ENCODE data around the gene OSBPL3.
A peak's percentile ranks its signal among the peaks of the same experiment; 100 is the strongest.

OSBPL3 gene

GRCh38 chr7:24827027-24827426 lies 153.0 kb downstream of the OSBPL3 start:
- TF ChIP-seq, protein P1, sequence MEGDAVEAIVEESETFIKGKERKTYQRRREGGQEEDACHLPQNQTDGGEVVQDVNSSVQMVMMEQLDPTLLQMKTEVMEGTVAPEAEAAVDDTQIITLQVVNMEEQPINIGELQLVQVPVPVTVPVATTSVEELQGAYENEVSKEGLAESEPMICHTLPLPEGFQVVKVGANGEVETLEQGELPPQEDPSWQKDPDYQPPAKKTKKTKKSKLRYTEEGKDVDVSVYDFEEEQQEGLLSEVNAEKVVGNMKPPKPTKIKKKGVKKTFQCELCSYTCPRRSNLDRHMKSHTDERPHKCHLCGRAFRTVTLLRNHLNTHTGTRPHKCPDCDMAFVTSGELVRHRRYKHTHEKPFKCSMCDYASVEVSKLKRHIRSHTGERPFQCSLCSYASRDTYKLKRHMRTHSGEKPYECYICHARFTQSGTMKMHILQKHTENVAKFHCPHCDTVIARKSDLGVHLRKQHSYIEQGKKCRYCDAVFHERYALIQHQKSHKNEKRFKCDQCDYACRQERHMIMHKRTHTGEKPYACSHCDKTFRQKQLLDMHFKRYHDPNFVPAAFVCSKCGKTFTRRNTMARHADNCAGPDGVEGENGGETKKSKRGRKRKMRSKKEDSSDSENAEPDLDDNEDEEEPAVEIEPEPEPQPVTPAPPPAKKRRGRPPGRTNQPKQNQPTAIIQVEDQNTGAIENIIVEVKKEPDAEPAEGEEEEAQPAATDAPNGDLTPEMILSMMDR (IDR thresholded peaks at IDR 0.05; ENCODE audit: low read depth, low read length, missing control alignments): no peak
- Histone ChIP-seq H3K27ac (peak overlapping the region; percentile 53), H3K4me3 (ENCODE audit: low read depth, low read length) (no peak overlapping the region), H3K36me3 (replicated peaks) (peaks cover 6% of the 10 kb centered on the region), H3K27me3 (replicated peaks) (no peaks in the 10 kb centered on the region)
- in situ Hi-C loops (cut with HindIII; ENCODE audit: low pct_ligation_motif_present, low sequenced_read_pairs): no loop called here
- no peak for DNase-seq

- in situ Hi-C loops (cut with HindIII; ENCODE audit: low pct_ligation_motif_present, low sequenced_read_pairs): no loop called here
- peak overlapping the region; percentile 53 for H3K27ac ChIP-seq
- no peaks in the 10 kb centered on the region for H3K27me3 ChIP-seq (replicated peaks)
- H3K36me3 ChIP-seq (replicated peaks): peaks cover 6% of the 10 kb centered on the region
- no peak for DNase-seq
- H3K4me3 ChIP-seq (ENCODE audit: low read depth, low read length): no peak overlapping the region
- TF ChIP-seq, protein P1 (IDR thresholded peaks at IDR 0.05; ENCODE audit: low read depth, low read length, missing control alignments): no peak
Observed at GRCh38 chr7:24826662-24827020, 153.3 kb downstream of the OSBPL3 start.

DNA sequence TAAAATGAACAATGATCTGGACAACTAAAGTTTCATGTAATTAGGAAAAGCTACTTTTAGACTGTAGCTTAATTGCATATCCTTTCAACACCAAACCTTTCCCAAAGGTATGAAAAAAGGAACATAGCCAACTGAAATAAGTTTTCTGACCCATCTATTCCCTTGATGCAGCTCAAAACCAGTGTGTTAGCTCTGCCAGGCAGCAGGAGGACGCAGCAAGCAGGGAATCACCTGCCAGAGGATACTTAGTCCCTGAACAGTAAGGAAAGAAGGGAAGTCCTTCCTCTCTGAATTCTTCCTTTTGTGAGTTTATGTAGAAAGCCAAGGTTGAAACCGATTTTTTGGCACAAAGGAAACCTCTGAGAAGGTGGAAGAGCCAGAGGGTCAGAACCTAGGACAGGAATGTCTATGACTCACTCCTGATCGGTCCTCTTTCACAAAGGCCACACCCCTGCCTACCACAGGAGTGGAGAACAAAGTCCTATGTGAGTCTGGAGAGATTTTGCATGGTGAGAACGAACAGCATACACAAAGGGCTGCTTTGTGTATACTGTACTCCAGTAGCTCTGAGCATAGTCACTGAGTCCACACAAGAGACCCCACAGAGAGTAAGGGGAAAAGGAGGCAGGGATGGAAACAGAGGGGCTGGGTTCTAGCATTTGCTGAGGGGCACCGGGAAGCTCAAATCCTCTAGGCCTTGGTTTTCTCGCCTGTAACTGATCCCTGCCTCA lies 153.9 kb downstream of the OSBPL3 start:
- Histone ChIP-seq H3K4me3 (ENCODE audit: low read depth, low read length) (no peak overlapping the region), H3K27ac (peak overlapping the region; percentile 53), H3K27me3 (replicated peaks) (no peaks in the 10 kb centered on the region), H3K36me3 (replicated peaks) (peaks cover 6% of the 10 kb centered on the region)
- DNase-seq: peak; percentile 50
- in situ Hi-C loops (cut with HindIII; ENCODE audit: low pct_ligation_motif_present, low sequenced_read_pairs): no loop called here
- TF ChIP-seq, protein P1 (IDR thresholded peaks at IDR 0.05; ENCODE audit: low read depth, low read length, missing control alignments): no peak

- Histone ChIP-seq H3K4me3 (ENCODE audit: low read depth, low read length) (no peak overlapping the region), H3K27me3 (replicated peaks) (no peaks in the 10 kb centered on the region), H3K36me3 (replicated peaks) (peaks cover 5% of the 10 kb centered on the region), H3K27ac (no peak overlapping the region)
- in situ Hi-C loops (cut with HindIII; ENCODE audit: low pct_ligation_motif_present, low sequenced_read_pairs): no loop called here
- no peak for DNase-seq
- TF ChIP-seq, protein P1 (IDR thresholded peaks at IDR 0.05; ENCODE audit: low read depth, low read length, missing control alignments): no peak
Observed at GRCh38 chr7:24825381-24825794, 154.6 kb downstream of the OSBPL3 start.

DNA sequence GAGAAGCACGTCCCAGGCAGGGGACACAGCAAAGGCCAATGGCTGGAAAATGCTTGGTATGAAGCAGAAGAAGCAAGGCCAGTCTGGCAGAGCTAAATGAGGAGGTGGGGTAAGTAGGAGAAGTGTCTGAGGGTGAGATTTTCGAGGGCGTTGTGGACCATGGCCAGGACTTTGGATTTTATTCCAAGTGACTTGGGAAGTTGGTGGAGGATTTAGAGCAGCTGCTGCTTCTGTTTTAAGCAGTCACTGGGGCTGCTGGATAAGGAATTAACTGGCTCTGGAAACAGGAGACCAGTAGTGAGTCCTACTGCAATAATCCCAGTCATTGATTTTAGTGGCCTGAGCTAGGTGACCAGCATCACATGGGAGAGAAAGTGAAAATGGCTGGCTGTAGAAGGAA lies 155.1 kb downstream of the OSBPL3 start:
- TF ChIP-seq, protein P1 (IDR thresholded peaks at IDR 0.05; ENCODE audit: low read depth, low read length, missing control alignments): no peak

GRCh38 chr7:24824400-24824799 lies 155.6 kb downstream of the OSBPL3 start:
- no peaks in the 10 kb centered on the region for H3K36me3 ChIP-seq (replicated peaks)
- no peak for DNase-seq
- H3K4me3 ChIP-seq (ENCODE audit: low read depth, low read length): no peak overlapping the region
- in situ Hi-C loops (cut with HindIII; ENCODE audit: low pct_ligation_motif_present, low sequenced_read_pairs): loop anchor here (25.0 kb wide), 1 partner anchor 263 kb away; no protein-coding TSS in a partner anchor
- TF ChIP-seq, protein P1 (IDR thresholded peaks at IDR 0.05; ENCODE audit: low read depth, low read length, missing control alignments): no peak
- H3K27ac ChIP-seq: no peak overlapping the region
- H3K27me3 ChIP-seq (replicated peaks): no peaks in the 10 kb centered on the region

More for the DNA sequence above, 155.1 kb downstream of the OSBPL3 start:
- H3K4me3 ChIP-seq (ENCODE audit: low read depth, low read length): no peak overlapping the region
- in situ Hi-C loops (cut with HindIII; ENCODE audit: low pct_ligation_motif_present, low sequenced_read_pairs): loop anchor here (25.0 kb wide), 1 partner anchor 262 kb away; no protein-coding TSS in a partner anchor
- H3K27ac ChIP-seq: no peak overlapping the region
- H3K27me3 ChIP-seq (replicated peaks): no peaks in the 10 kb centered on the region
- peaks cover under 1% of the 10 kb centered on the region for H3K36me3 ChIP-seq (replicated peaks)
- no peak for DNase-seq

All from brain microvascular endothelial cell (primary cell).